DOHH2 (cell line): ENCODE measurements around the gene DDIT4.

Source experiments
- H3F3A ChIP-seq: fragments of 200-600 bp; sonication (generic), shearing (Covaris generic); 2 replicates; pipeline ENCODE4 v1.6.0; 2016; ENCODE audit warnings: antibody characterized with exemption, mild to moderate bottlenecking; ENCODE audit not compliant: control insufficient read depth, insufficient read depth
- H3K27ac ChIP-seq: fragments of 200-600 bp; sonication (generic); 2 replicates; pipeline ENCODE4 v1.5.1; 2014; ENCODE audit warnings: low read depth, mild to moderate bottlenecking, low read length, moderate library complexity
- H3K27me3 ChIP-seq: fragments of 200-600 bp; sonication (generic); 2 replicates; pipeline ENCODE4 v1.6.1; 2014; ENCODE audit warnings: mild to moderate bottlenecking, low read length, mixed read lengths; ENCODE audit not compliant: control insufficient read depth
- H3K36me3 ChIP-seq: fragments of 200-600 bp; sonication (generic); 2 replicates; pipeline ENCODE4 v1.6.1; 2014; ENCODE audit warnings: mild to moderate bottlenecking, low read length, moderate library complexity, mixed read lengths; ENCODE audit not compliant: control insufficient read depth
- H3K4me1 ChIP-seq: fragments of 200-600 bp; sonication (generic); 2 replicates; pipeline ENCODE4 v1.6.1; 2014; ENCODE audit warnings: mild to moderate bottlenecking, low read length, mixed read lengths; ENCODE audit not compliant: control insufficient read depth
- H3K4me2 ChIP-seq: fragments of 200-600 bp; sonication (generic); 2 replicates; pipeline ENCODE4 v1.6.0; 2014; ENCODE audit warnings: mild to moderate bottlenecking, low read length, moderate library complexity
- H3K4me3 ChIP-seq: fragments of 200-600 bp; sonication (generic); 2 replicates; pipeline ENCODE4 v1.5.1; 2014; ENCODE audit warnings: mild to moderate bottlenecking, low read length, mixed read lengths
- H3K79me2 ChIP-seq: fragments of 200-600 bp; sonication (generic); 2 replicates; pipeline ENCODE4 v1.6.1; 2014; ENCODE audit warnings: mild to moderate bottlenecking, low read length, mixed read lengths; ENCODE audit not compliant: control insufficient read depth
- H3K9me2 ChIP-seq: fragments of 200-600 bp; sonication (generic); replicated peaks from 2 replicates; pipeline ENCODE4 v1.6.1; 2014; ENCODE audit warnings: mild to moderate bottlenecking, low read length, mixed read lengths; ENCODE audit not compliant: control insufficient read depth
- H3K9me3 ChIP-seq: fragments of 200-600 bp; sonication (generic); 2 replicates; pipeline ENCODE4 v1.6.1; 2014; ENCODE audit warnings: antibody characterized with exemption, low read length, mixed read lengths; ENCODE audit not compliant: control insufficient read depth, insufficient read depth
- H4K20me1 ChIP-seq: fragments of 200-600 bp; sonication (generic); 2 replicates; pipeline ENCODE4 v1.6.0; 2014; ENCODE audit warnings: low read depth, mild to moderate bottlenecking, antibody characterized with exemption, low read length, moderate library complexity; ENCODE audit not compliant: control insufficient read depth, insufficient read depth
- EZH2phosphoT487 ChIP-seq: fragments of 200-600 bp; sonication (generic); IDR thresholded peaks from 2 replicates; pipeline ENCODE4 v1.6.1; 2017; ENCODE audit warnings: borderline replicate concordance, mild to moderate bottlenecking, antibody characterized with exemption, low read length, moderate library complexity, mixed read lengths
- TF ChIP-seq, protein P1 (sequence below): fragments of 200-600 bp; sonication (generic); IDR thresholded peaks from one replicate; pipeline ENCODE4 v1.5.1; 2014; ENCODE audit warnings: antibody characterized with exemption, mild to moderate bottlenecking, low read depth, low read length; ENCODE audit not compliant: poor library complexity, severe bottlenecking

DDIT4 gene

GRCh38 chr10:72318418-72319262, 44.9 kb downstream of the DDIT4 start:
- no peaks in the 10 kb centered on the region for H3K9me3 ChIP-seq
- H3K36me3 ChIP-seq: no peaks in the 10 kb centered on the region
- TF ChIP-seq, protein P1, sequence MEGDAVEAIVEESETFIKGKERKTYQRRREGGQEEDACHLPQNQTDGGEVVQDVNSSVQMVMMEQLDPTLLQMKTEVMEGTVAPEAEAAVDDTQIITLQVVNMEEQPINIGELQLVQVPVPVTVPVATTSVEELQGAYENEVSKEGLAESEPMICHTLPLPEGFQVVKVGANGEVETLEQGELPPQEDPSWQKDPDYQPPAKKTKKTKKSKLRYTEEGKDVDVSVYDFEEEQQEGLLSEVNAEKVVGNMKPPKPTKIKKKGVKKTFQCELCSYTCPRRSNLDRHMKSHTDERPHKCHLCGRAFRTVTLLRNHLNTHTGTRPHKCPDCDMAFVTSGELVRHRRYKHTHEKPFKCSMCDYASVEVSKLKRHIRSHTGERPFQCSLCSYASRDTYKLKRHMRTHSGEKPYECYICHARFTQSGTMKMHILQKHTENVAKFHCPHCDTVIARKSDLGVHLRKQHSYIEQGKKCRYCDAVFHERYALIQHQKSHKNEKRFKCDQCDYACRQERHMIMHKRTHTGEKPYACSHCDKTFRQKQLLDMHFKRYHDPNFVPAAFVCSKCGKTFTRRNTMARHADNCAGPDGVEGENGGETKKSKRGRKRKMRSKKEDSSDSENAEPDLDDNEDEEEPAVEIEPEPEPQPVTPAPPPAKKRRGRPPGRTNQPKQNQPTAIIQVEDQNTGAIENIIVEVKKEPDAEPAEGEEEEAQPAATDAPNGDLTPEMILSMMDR: no peak
- TF ChIP-seq EZH2phosphoT487: no peak
- H3K79me2 ChIP-seq: peaks cover 12% of the 10 kb centered on the region
- H3K4me3 ChIP-seq: peak overlapping the region; percentile 84
- peak overlapping the region; percentile 97 for H3K4me2 ChIP-seq
- peak overlapping the region; percentile 99 for H3K27ac ChIP-seq
- no peaks in the 10 kb centered on the region for H3K9me2 ChIP-seq
- H3K27me3 ChIP-seq: no peaks in the 10 kb centered on the region
- H3F3A ChIP-seq: peaks cover 41% of the 10 kb centered on the region
- peaks cover 85% of the 10 kb centered on the region for H3K4me1 ChIP-seq
- no peaks in the 10 kb centered on the region for H4K20me1 ChIP-seq

DNA sequence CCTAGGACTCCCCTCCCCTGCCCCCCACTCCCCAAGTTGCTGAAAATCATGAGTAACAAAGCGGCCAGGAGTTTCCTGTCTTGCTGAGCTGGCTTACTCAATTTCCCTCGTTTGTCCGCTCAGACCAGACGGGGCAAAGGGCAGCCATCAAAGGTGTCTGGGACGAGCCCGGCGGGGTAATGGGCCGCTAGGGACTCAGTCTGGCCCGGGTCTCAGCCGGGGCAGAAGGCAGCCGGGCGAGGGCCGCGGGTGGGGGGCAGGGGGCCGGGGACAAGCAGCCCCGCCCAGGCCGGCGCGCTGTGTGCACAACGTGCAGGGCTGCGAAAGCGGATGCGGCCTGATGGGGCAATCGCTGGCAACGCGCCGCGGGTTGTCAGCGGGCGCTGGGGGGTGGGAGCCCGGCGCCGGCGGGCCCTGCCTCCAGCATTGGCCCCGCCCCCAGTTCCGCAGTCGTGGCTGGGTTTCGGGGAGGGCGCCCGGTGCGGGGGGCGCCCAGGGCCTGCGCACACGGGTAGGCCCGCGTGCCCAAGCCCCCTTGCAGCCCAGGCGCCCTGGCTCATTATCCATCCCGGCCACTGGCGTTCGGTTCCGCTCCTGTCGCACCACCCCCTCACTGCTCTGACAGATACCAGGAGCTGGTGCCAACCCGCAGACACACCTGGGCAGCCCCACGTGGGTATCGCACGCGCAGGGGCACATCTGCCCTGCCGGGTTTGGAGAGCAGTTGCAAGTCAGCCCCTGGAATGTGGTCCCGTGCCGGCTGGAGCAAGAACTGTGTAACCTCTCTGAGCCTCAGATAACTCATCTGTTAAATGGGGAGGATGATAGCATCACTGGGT, 45.9 kb downstream of the DDIT4 start:
- H4K20me1 ChIP-seq: no peaks in the 10 kb centered on the region
- no peaks in the 10 kb centered on the region for H3K36me3 ChIP-seq
- no peaks in the 10 kb centered on the region for H3K27me3 ChIP-seq
- H3K4me1 ChIP-seq: peaks cover 94% of the 10 kb centered on the region
- H3K27ac ChIP-seq: peak overlapping the region; percentile 99
- H3K9me3 ChIP-seq: no peaks in the 10 kb centered on the region
- peak overlapping the region; percentile 97 for H3K4me2 ChIP-seq
- peak overlapping the region; percentile 84 for H3K4me3 ChIP-seq
- H3K9me2 ChIP-seq: no peaks in the 10 kb centered on the region
- peaks cover 12% of the 10 kb centered on the region for H3K79me2 ChIP-seq
- TF ChIP-seq EZH2phosphoT487: no peak
- TF ChIP-seq, protein P1: no peak
- peaks cover 41% of the 10 kb centered on the region for H3F3A ChIP-seq

DNA sequence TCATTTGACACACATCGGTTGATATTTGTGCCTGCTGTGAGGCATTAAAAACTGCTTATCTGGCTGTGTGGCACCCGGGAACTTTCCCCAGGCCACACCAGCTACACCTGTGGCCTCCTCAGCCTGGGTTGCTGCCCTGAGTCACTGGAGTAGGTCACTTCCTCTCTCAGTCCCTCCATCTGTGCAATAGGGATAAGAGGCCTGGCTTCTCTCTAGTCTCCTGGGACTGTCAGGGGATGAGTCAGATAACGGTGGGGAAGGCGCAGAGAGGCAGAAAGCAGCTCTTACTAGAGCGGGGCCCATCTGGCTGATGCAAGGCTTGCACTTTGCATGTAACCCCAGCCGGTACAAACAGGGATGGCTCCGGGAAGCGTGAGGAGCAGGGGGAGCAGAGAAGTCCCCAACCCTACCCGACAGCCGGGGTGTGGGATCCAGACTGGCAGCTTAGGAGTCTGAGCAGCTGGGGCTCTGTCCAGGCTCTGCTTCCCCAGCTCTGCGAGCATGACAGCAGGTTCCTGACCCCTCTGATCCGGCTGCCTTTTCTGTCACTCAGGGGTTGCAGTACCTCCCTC, 47.0 kb downstream of the DDIT4 start:
- Histone ChIP-seq H3K79me2 (peaks cover 12% of the 10 kb centered on the region), H3K4me1 (peaks cover 91% of the 10 kb centered on the region)

More for the DNA sequence above, 47.0 kb downstream of the DDIT4 start:
- no peaks in the 10 kb centered on the region for H3K27me3 ChIP-seq
- H4K20me1 ChIP-seq: no peaks in the 10 kb centered on the region
- H3K9me2 ChIP-seq: no peaks in the 10 kb centered on the region
- no peaks in the 10 kb centered on the region for H3K9me3 ChIP-seq
- H3K27ac ChIP-seq: peak overlapping the region; percentile 99
- peaks cover 41% of the 10 kb centered on the region for H3F3A ChIP-seq
- peak overlapping the region; percentile 84 for H3K4me3 ChIP-seq
- H3K36me3 ChIP-seq: no peaks in the 10 kb centered on the region
- peak overlapping the region; percentile 97 for H3K4me2 ChIP-seq
- TF ChIP-seq, protein P1: no peak
- TF ChIP-seq EZH2phosphoT487: no peak
